ENCODE data around the gene HOXB3.

Gene HOXB3

GRCh38 chr17:48582750-48583069 lies 7.3 kb downstream of the HOXB3 start:
- DNase-seq, result no peak

- DNase-seq, result no peak
Measured at GRCh38 chr17:48579760-48580554, 10.1 kb downstream of the HOXB3 start.

GRCh38 chr17:48579471-48579759 lies 10.6 kb downstream of the HOXB3 start:
- no peak for DNase-seq

DNA sequence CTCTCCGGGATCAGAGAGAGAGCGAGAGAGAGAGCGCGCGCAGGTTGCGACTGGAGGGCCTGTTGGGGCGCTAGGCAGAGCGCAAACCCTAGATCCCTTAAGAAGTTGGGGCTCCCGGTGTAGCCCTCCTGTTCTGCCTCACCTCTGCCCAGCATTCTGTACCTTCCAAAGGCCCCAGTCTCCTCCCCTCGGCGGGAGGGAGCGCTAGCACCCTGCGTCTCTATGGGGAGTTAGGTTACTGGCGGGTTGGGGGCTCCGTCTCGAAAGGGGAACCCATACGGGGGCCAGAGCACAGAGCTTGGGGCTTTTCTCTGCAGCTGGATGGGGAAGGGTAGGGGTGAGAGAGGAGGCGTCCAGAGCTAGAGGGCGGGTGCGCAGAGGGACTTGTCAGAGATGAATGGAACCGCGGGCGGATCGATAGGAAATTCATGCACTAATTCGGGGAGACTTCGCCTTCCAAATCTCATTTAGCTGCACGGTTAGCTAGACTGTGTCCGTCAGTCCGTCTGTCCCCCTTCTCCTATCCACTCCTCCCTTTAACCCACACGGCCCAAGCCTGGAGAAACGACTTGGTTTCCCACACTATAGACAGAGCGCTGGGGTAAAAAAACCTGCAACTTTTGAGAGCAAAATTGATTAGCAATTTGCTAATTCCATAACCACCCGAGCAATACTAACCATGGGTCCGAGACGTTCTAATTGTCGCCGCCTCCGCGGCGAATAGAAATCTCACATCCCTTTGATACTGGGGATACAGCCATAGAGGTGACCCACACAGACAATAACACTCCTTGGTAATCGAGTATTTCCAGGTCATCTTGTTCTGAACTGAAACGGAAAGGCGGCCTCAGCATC lies 11.2 kb downstream of the HOXB3 start:
- DNase-seq, result no peak

GRCh38 chr17:48577946-48578615 lies 12.0 kb downstream of the HOXB3 start, which contains the start of gene HOXB4:
HOXB4 (minus strand) TSS chr17:48578350; CDS start chr17:48578319, 31 bp downstream.
- peak in 2 of 4 experiments; percentile 22 to 31 for DNase-seq

DNA sequence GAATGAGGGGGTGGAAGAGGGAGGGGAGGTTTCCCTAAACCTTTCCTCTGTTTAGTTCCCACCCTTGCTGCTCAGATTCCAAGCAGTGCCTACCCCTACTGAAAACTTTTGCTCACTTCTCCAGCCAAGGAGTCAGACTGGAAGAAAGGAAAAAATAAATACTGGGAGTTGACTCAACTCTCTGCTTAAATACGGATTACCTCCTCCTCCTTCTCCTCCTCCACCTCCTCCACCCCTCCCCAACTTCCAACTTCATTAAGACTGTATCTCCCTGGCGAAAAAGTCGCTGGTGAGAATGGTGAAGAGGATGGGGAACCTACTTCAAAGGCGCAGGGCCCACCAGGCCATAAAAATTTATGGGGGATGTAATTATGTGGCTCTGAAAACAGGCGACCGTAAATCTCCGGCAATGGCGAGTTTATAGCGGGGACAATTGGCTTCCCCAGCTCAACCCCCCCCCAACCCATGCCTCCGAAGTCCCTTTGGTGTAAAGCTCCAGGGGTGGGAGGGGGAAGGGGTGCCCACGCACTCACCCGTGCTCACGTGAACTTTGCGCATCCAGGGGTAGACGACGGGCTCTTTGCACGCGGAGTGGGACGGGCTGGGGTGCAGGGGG lies 12.6 kb downstream of the HOXB3 start:
- DNase-seq, result no peak

GRCh38 chr17:48576479-48577309 lies 13.3 kb downstream of the HOXB3 start:
- no peak for DNase-seq

GRCh38 chr17:48575673-48576478 lies 14.2 kb downstream of the HOXB3 start:
- no peak for DNase-seq

DNA sequence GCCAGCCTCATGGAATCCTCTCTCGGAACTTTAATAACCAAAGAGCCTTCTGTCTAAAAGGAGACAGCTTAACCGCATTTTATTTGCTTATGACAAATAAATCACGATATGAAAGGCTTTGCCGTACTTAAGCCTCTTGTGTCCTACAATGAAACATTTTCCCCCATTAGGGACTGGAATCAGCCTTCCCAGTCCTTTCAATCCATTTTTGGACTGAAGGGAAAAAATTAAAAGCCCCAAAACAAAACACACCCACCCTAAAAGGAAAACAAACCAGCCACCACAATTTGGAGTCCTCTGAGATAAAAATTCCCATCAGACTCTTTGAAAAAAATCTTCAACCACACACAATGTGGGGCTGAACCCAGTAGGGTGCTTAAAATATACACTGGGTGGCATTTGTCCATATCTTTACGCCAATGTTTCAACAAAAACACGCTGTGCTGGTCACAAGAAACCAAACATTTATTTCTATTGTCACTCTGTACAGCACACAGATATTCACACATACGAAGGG lies 14.9 kb downstream of the HOXB3 start:
- no peak for DNase-seq

DNA sequence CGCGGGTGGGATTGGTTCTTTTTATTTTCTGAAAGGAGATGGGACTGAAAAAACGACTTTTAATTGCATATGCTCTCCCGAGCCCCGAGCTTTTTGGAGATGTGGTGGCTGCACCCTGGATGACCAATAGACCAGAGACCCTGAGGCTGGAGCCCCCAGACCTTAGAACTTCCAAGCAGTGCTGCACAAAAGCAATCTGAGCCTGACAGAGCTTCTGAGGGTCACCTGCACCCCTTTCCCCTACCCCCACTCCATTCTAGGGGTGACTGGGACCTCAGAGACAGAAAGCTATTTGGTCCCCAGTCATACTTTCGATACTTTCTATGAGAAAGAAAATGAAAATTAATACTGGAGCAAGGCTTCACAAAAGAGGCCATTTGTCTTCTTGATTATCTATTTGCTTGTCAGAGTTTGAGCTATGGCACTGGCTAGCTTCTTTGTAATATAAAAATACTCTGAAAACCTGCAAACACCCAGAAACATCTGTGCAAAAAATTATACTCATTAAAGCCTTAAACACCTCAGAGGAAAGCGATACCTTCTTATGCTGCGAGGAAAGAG lies 15.5 kb downstream of the HOXB3 start:
- DNase-seq, result no peak

DNA sequence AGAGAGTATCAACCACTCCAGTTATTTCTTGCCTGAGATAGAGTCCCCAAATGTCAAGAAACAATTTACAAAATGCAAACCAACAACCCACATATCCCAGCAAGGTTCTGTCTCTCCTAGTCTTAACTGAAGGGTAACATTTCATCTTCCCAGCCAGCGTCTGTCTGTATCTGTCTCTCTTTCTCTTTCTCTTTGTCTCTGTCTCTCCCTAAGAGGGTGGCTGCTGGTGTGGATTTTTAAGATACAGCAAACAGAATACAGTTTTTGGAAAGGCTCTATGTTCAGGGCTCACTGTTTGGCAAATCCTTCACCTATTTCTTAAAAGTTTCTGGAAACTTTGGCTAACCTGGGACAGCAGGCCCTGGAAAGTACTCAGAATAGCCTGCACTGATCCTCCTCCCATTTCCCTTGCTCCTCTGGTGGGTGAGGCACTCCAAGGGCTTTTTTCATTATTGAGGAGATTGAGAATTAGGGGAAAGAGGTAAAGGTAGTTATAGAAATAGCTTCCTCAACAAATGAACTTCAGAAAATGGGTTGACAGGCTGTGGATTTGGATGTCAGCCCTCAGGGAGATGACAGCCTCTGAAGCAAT lies 18.1 kb downstream of the HOXB3 start:
- no peak for DNase-seq

GRCh38 chr17:48571024-48571818 lies 18.8 kb downstream of the HOXB3 start:
- no peak for DNase-seq

- DNase-seq, result no peak
Measured at GRCh38 chr17:48570325-48571023, 19.6 kb downstream of the HOXB3 start.

- DNase-seq, result no peak
Measured at GRCh38 chr17:48569674-48570324, 20.2 kb downstream of the HOXB3 start.

- DNase-seq, result no peak
Measured at GRCh38 chr17:48569240-48569582, 20.8 kb downstream of the HOXB3 start.

GRCh38 chr17:48568499-48569239 lies 21.4 kb downstream of the HOXB3 start:
- no peak for DNase-seq

- no peak for DNase-seq
Measured at GRCh38 chr17:48567646-48568354, 22.2 kb downstream of the HOXB3 start.

Measured in activated CD4-positive, CD25-positive, alpha-beta regulatory T cell (primary cell).